ENCODE data around the gene NES.

DNA sequence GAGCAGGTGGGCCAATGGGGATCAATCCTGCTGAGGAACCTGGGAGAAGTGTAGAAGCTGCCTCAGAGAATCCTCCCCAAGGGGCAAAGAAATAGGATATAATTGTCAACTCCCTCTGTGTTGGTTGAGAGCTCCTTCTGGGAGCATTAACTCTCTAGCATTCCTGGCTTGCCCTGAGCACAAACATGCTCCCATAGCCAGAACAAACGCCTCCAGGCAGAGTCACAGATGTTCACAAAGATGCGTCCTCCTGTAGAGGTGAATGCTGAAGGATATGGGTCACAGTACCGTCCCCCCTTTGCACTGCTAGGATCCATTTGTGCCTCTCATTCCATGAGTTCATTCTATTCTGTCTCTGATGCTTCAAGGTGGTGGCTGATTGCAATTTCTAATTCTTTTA is 44.9 kb downstream of the NES start:
- TF ChIP-seq EZH2 (IDR thresholded peaks at IDR 0.05; ENCODE audit: low read depth, unreplicated experiment) (no peak), ZNF114 (CRISPR knock-in tag; IDR thresholded peaks at IDR 0.05) (no peak), JUNB (IDR thresholded peaks at IDR 0.05; ENCODE audit: unreplicated experiment) (no peak)
- TF ChIP-seq, protein P1, sequence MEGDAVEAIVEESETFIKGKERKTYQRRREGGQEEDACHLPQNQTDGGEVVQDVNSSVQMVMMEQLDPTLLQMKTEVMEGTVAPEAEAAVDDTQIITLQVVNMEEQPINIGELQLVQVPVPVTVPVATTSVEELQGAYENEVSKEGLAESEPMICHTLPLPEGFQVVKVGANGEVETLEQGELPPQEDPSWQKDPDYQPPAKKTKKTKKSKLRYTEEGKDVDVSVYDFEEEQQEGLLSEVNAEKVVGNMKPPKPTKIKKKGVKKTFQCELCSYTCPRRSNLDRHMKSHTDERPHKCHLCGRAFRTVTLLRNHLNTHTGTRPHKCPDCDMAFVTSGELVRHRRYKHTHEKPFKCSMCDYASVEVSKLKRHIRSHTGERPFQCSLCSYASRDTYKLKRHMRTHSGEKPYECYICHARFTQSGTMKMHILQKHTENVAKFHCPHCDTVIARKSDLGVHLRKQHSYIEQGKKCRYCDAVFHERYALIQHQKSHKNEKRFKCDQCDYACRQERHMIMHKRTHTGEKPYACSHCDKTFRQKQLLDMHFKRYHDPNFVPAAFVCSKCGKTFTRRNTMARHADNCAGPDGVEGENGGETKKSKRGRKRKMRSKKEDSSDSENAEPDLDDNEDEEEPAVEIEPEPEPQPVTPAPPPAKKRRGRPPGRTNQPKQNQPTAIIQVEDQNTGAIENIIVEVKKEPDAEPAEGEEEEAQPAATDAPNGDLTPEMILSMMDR (conservative IDR thresholded peaks at IDR 0.05; ENCODE audit: low read depth in 2 of 2) = no peak
